ENCODE results near the gene TMA7B. TPM values are rescaled to one million over a fixed set of nuclear protein-coding genes. Genes with fewer than 3 reads are reported as not detected.

The TMA7B gene
- total and polyA plus RNA-seq, 10 of the 15 experiments (the other 5 are each of a cell fraction or from before 2014, with no cell fraction given): 0.33 to 2.9 (median 1.8) TPM

DNA sequence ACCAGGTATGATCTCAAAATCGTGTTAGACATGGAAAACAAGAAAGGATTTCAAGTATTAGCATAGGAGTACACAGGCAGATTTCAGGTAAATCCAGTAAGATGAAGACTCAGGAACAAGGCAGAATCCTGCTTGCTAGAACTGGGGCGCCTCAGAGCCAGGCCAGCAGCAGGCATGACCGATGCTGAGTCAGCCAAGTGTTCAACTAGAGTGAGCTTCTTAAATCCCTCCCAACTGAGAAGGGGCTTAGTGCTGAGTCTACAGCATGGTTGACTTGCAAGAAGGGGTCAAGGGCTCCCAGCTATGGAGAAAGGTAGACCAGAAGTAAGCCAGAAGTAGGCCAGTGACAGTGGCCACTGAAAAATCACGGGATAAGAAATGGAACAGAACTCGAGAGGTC lies 46.9 kb upstream of the TMA7B start:
- H3K27ac ChIP-seq (ENCODE audit: control insufficient read depth, insufficient read depth): no peak overlapping the region
- H3K79me2 ChIP-seq (ENCODE audit: control insufficient read depth, insufficient read depth, low read length): peaks cover 93% of the 10 kb centered on the region
- ChIA-PET RAD21 (ENCODE audit: unreplicated experiment) (interaction anchor here (1.0 to 7.5 kb wide), 3 partner anchors 15 to 48 kb away, joined by 3 to 91 read pairs (median 3); partner anchors contain the start of gene GRAP2), CTCF (interaction anchor here (0.9 to 3.5 kb wide), 3 partner anchors 9 to 111 kb away, joined by 3 to 13 read pairs (median 4); no protein-coding TSS in a partner anchor), POLR2A (interaction anchor here (1.1 kb wide), 2 partner anchors 10 to 13 kb away, joined by 3 to 6 read pairs; no protein-coding TSS in a partner anchor), SMC1A (ENCODE audit: uncharacterized antibody, unreplicated experiment) (interaction anchor here (0.5 to 11.1 kb wide), 5 partner anchors 10 to 807 kb away, joined by 3 to 108 read pairs (median 18); partner anchors contain the start of gene GRAP2)
- FAIRE-seq (no peak), DNase-seq (ENCODE audit: low read depth, low spot score) (no peak), ATAC-seq (no peak)
- in situ Hi-C loops (cut with MboI) (no loop called here), intact Hi-C loops (cut with micrococcal nuclease; ENCODE audit: unreplicated experiment) (loop anchor here (5.0 kb wide), 1 partner anchor 49 kb away; the partner anchor contains the start of gene TMA7B)
- H2AFZ ChIP-seq (ENCODE audit: control insufficient read depth, low read depth, low read length): no peak overlapping the region
- no peaks in the 10 kb centered on the region for H3K27me3 ChIP-seq (replicated peaks in 1 of 2; ENCODE audit: control insufficient read depth in 2 of 2, insufficient read depth in 2 of 2, low read length in 1 of 2)
- H3K9me3 ChIP-seq (replicated peaks; ENCODE audit: control insufficient read depth, insufficient read depth, low read length): no peaks in the 10 kb centered on the region; the same call in 2 of the 3 replicates
- peaks cover 28% of the 10 kb centered on the region for H3K4me1 ChIP-seq (ENCODE audit: control insufficient read depth, insufficient read depth, low read length)
- H3K36me3 ChIP-seq (ENCODE audit: control insufficient read depth in 2 of 2, insufficient read depth in 2 of 2, low read length in 1 of 2): peaks cover 5 to 8% of the 10 kb centered on the region in 2 experiments; a peak in 3 of 4 replicates
- H4K20me1 ChIP-seq (ENCODE audit: control insufficient read depth, insufficient read depth): no peaks in the 10 kb centered on the region
- H3K9ac ChIP-seq (ENCODE audit: control insufficient read depth, insufficient read depth, low read length): no peak overlapping the region
- 79% methylated on average over 5 of the region's 5 CpGs for whole genome bisulfite sequencing (ENCODE audit: insufficient coverage, insufficient replicate concordance, low lambda C conversion rate, missing lambda C conversion rate)
- no TSS peak for BruUV-seq (replicated peaks)
- H3K4me2 ChIP-seq (ENCODE audit: control insufficient read depth, insufficient read depth): no peak overlapping the region
- H3K4me3 ChIP-seq: 0 out of 2 replicates have a peak overlapping the region, but pooled peaks have one; percentile 9
- TF ChIP-seq EZH2 (IDR thresholded peaks at IDR 0.05; ENCODE audit: borderline replicate concordance, control insufficient read depth, low read depth, low read length) (no peak), NFYB (IDR thresholded peaks at IDR 0.05; ENCODE audit: insufficient read depth, low read depth, low read length) (no peak), SREBF1 (IDR thresholded peaks at IDR 0.05; ENCODE audit: low read length) (no peak), BMI1 (IDR thresholded peaks at IDR 0.05; ENCODE audit: borderline replicate concordance) (no peak), RFX5 (IDR thresholded peaks at IDR 0.05; ENCODE audit: low read depth, low read length) (no peak), IKZF1 (conservative IDR thresholded peaks at IDR 0.05) (no peak), YBX1 (IDR thresholded peaks at IDR 0.05) (no peak), BACH1 (IDR thresholded peaks at IDR 0.05; ENCODE audit: borderline replicate concordance) (no peak), ASH2L (IDR thresholded peaks at IDR 0.05; ENCODE audit: borderline replicate concordance, low read depth) (no peak), CEBPB (IDR thresholded peaks at IDR 0.05; ENCODE audit: borderline replicate concordance in 1 of 2, low read depth in 2 of 2, low read length in 2 of 2) (no peak), TBL1XR1 (IDR thresholded peaks at IDR 0.05; ENCODE audit: low read depth, low read length) (no peak)
- TF ChIP-seq, protein P1, sequence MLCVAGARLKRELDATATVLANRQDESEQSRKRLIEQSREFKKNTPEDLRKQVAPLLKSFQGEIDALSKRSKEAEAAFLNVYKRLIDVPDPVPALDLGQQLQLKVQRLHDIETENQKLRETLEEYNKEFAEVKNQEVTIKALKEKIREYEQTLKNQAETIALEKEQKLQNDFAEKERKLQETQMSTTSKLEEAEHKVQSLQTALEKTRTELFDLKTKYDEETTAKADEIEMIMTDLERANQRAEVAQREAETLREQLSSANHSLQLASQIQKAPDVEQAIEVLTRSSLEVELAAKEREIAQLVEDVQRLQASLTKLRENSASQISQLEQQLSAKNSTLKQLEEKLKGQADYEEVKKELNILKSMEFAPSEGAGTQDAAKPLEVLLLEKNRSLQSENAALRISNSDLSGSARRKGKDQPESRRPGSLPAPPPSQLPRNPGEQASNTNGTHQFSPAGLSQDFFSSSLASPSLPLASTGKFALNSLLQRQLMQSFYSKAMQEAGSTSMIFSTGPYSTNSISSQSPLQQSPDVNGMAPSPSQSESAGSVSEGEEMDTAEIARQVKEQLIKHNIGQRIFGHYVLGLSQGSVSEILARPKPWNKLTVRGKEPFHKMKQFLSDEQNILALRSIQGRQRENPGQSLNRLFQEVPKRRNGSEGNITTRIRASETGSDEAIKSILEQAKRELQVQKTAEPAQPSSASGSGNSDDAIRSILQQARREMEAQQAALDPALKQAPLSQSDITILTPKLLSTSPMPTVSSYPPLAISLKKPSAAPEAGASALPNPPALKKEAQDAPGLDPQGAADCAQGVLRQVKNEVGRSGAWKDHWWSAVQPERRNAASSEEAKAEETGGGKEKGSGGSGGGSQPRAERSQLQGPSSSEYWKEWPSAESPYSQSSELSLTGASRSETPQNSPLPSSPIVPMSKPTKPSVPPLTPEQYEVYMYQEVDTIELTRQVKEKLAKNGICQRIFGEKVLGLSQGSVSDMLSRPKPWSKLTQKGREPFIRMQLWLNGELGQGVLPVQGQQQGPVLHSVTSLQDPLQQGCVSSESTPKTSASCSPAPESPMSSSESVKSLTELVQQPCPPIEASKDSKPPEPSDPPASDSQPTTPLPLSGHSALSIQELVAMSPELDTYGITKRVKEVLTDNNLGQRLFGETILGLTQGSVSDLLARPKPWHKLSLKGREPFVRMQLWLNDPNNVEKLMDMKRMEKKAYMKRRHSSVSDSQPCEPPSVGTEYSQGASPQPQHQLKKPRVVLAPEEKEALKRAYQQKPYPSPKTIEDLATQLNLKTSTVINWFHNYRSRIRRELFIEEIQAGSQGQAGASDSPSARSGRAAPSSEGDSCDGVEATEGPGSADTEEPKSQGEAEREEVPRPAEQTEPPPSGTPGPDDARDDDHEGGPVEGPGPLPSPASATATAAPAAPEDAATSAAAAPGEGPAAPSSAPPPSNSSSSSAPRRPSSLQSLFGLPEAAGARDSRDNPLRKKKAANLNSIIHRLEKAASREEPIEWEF (IDR thresholded peaks at IDR 0.05; ENCODE audit: insufficient replicate concordance, low read depth, low read length): no peak
- TF ChIP-seq, protein P2, sequence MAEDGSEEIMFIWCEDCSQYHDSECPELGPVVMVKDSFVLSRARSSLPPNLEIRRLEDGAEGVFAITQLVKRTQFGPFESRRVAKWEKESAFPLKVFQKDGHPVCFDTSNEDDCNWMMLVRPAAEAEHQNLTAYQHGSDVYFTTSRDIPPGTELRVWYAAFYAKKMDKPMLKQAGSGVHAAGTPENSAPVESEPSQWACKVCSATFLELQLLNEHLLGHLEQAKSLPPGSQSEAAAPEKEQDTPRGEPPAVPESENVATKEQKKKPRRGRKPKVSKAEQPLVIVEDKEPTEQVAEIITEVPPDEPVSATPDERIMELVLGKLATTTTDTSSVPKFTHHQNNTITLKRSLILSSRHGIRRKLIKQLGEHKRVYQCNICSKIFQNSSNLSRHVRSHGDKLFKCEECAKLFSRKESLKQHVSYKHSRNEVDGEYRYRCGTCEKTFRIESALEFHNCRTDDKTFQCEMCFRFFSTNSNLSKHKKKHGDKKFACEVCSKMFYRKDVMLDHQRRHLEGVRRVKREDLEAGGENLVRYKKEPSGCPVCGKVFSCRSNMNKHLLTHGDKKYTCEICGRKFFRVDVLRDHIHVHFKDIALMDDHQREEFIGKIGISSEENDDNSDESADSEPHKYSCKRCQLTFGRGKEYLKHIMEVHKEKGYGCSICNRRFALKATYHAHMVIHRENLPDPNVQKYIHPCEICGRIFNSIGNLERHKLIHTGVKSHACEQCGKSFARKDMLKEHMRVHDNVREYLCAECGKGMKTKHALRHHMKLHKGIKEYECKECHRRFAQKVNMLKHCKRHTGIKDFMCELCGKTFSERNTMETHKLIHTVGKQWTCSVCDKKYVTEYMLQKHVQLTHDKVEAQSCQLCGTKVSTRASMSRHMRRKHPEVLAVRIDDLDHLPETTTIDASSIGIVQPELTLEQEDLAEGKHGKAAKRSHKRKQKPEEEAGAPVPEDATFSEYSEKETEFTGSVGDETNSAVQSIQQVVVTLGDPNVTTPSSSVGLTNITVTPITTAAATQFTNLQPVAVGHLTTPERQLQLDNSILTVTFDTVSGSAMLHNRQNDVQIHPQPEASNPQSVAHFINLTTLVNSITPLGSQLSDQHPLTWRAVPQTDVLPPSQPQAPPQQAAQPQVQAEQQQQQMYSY (CRISPR knock-in tag; IDR thresholded peaks at IDR 0.05): no peak
- TF ChIP-seq, protein P3, sequence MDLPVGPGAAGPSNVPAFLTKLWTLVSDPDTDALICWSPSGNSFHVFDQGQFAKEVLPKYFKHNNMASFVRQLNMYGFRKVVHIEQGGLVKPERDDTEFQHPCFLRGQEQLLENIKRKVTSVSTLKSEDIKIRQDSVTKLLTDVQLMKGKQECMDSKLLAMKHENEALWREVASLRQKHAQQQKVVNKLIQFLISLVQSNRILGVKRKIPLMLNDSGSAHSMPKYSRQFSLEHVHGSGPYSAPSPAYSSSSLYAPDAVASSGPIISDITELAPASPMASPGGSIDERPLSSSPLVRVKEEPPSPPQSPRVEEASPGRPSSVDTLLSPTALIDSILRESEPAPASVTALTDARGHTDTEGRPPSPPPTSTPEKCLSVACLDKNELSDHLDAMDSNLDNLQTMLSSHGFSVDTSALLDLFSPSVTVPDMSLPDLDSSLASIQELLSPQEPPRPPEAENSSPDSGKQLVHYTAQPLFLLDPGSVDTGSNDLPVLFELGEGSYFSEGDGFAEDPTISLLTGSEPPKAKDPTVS (IDR thresholded peaks at IDR 0.05; ENCODE audit: low read depth, low read length): no peak

Measured in GM12878 (cell line).